Neuron (in vitro differentiated cells): ENCODE measurements around the gene SYP.

Experiments used
- H2AFZ ChIP-seq: one replicate; pipeline ENCODE4 v1.6.1; 2013; ENCODE audit warnings: low read depth, mild to moderate bottlenecking, inconsistent platforms, low read length, moderate library complexity
- H3K27me3 ChIP-seq: one replicate; pipeline ENCODE4 v1.6.1; 2013; ENCODE audit warnings: low read length; ENCODE audit not compliant: insufficient read depth
- H3K36me3 ChIP-seq: one replicate; pipeline ENCODE4 v1.6.1; 2013; ENCODE audit warnings: low read length; ENCODE audit not compliant: insufficient read depth
- H3K4me1 ChIP-seq: one replicate; pipeline ENCODE4 v1.6.1; 2013; ENCODE audit warnings: low read length; ENCODE audit not compliant: insufficient read depth
- H3K4me3 ChIP-seq: 2 replicates; pipeline ENCODE4 v1.5.1; 2013; ENCODE audit warnings: mild to moderate bottlenecking, low read length, moderate library complexity
- H3K9me3 ChIP-seq: one replicate; pipeline ENCODE4 v1.6.1; 2013; ENCODE audit warnings: low read length

SYP gene

GRCh38 chrX:49197543-49198087 lies 2.4 kb downstream of the SYP start:
- Histone ChIP-seq H3K27me3 (no peaks in the 10 kb centered on the region), H3K36me3 (no peaks in the 10 kb centered on the region), H3K4me1 (no peaks in the 10 kb centered on the region), H3K4me3 (no peak overlapping the region), H2AFZ (no peak overlapping the region), H3K9me3 (no peaks in the 10 kb centered on the region)

- no peaks in the 10 kb centered on the region for H3K27me3 ChIP-seq
- H3K36me3 ChIP-seq: no peaks in the 10 kb centered on the region
- no peaks in the 10 kb centered on the region for H3K4me1 ChIP-seq
- H2AFZ ChIP-seq: no peak overlapping the region
- no peak overlapping the region for H3K4me3 ChIP-seq
- H3K9me3 ChIP-seq: no peaks in the 10 kb centered on the region
These were observed 6.4 kb downstream of the SYP start for GRCh38 chrX:49193542-49193964.

GRCh38 chrX:49192722-49193328 lies 7.2 kb downstream of the SYP start:
- Histone ChIP-seq H3K4me3 (no peak overlapping the region), H3K36me3 (no peaks in the 10 kb centered on the region), H3K9me3 (no peaks in the 10 kb centered on the region), H2AFZ (no peak overlapping the region), H3K4me1 (no peaks in the 10 kb centered on the region), H3K27me3 (no peaks in the 10 kb centered on the region)

GRCh38 chrX:49191574-49192011 lies 8.4 kb downstream of the SYP start:
- peak overlapping the region; percentile 68 for H3K4me3 ChIP-seq
- no peaks in the 10 kb centered on the region for H3K4me1 ChIP-seq
- no peaks in the 10 kb centered on the region for H3K27me3 ChIP-seq
- no peak overlapping the region for H2AFZ ChIP-seq
- H3K9me3 ChIP-seq: no peaks in the 10 kb centered on the region
- H3K36me3 ChIP-seq: no peaks in the 10 kb centered on the region

GRCh38 chrX:49190821-49191573 lies 9.0 kb downstream of the SYP start:
- no peaks in the 10 kb centered on the region for H3K36me3 ChIP-seq
- no peak overlapping the region for H2AFZ ChIP-seq
- no peaks in the 10 kb centered on the region for H3K4me1 ChIP-seq
- peak overlapping the region; percentile 68 for H3K4me3 ChIP-seq
- H3K27me3 ChIP-seq: no peaks in the 10 kb centered on the region
- no peaks in the 10 kb centered on the region for H3K9me3 ChIP-seq

- Histone ChIP-seq H2AFZ (no peak overlapping the region), H3K9me3 (no peaks in the 10 kb centered on the region), H3K4me1 (no peaks in the 10 kb centered on the region), H3K27me3 (no peaks in the 10 kb centered on the region), H3K36me3 (no peaks in the 10 kb centered on the region), H3K4me3 (no peak overlapping the region)
These were observed 10.4 kb downstream of the SYP start for GRCh38 chrX:49189606-49190005.

GRCh38 chrX:49188468-49189076 lies 11.4 kb downstream of the SYP start:
- no peaks in the 10 kb centered on the region for H3K27me3 ChIP-seq
- no peaks in the 10 kb centered on the region for H3K36me3 ChIP-seq
- H3K4me3 ChIP-seq: no peak overlapping the region

GRCh38 chrX:49187526-49187925 lies 12.5 kb downstream of the SYP start:
- H3K4me3 ChIP-seq: no peak overlapping the region

More at GRCh38 chrX:49188468-49189076, 11.4 kb downstream of the SYP start:
- Histone ChIP-seq H3K9me3 (no peaks in the 10 kb centered on the region), H2AFZ (no peak overlapping the region), H3K4me1 (no peaks in the 10 kb centered on the region)

GRCh38 chrX:49187028-49187394 lies 13.0 kb downstream of the SYP start:
- no peaks in the 10 kb centered on the region for H3K4me1 ChIP-seq
- no peaks in the 10 kb centered on the region for H3K36me3 ChIP-seq
- H3K27me3 ChIP-seq: no peaks in the 10 kb centered on the region
- no peak overlapping the region for H2AFZ ChIP-seq
- H3K9me3 ChIP-seq: no peaks in the 10 kb centered on the region
- no peak overlapping the region for H3K4me3 ChIP-seq

More at GRCh38 chrX:49187526-49187925, 12.5 kb downstream of the SYP start:
- no peak overlapping the region for H2AFZ ChIP-seq
- H3K27me3 ChIP-seq: no peaks in the 10 kb centered on the region
- H3K9me3 ChIP-seq: no peaks in the 10 kb centered on the region
- H3K4me1 ChIP-seq: no peaks in the 10 kb centered on the region
- H3K36me3 ChIP-seq: no peaks in the 10 kb centered on the region

GRCh38 chrX:49186125-49187027 lies 13.6 kb downstream of the SYP start, which contains the start of gene PRICKLE3:
TSS of gene PRICKLE3 (minus strand) at chrX:49186373. CDS start at chrX:49186297, 76 bp downstream.
- Histone ChIP-seq H3K9me3 (no peaks in the 10 kb centered on the region), H3K27me3 (no peaks in the 10 kb centered on the region), H3K36me3 (no peaks in the 10 kb centered on the region), H2AFZ (no peak within 1 kb of the TSS), H3K4me3 (no peak within 1 kb of the TSS), H3K4me1 (no peaks in the 10 kb centered on the region)

- Histone ChIP-seq H3K36me3 (no peaks in the 10 kb centered on the region), H3K27me3 (no peaks in the 10 kb centered on the region), H3K4me1 (no peaks in the 10 kb centered on the region), H3K9me3 (no peaks in the 10 kb centered on the region), H2AFZ (no peak overlapping the region), H3K4me3 (no peak overlapping the region)
These were observed 15.4 kb downstream of the SYP start for GRCh38 chrX:49184294-49185281.
